Endothelial cell of umbilical vein (primary cell): ENCODE results near the gene G3BP2. TPM values are rescaled to one million over a fixed set of nuclear protein-coding genes. Genes with fewer than 3 reads are reported as not detected.

Experiments used
- BruUV-seq: library from RNA; stranded (reverse); fragments of 400-500 nt; replicated peaks from 2 replicates; lab custom pipeline; 2021; lab: Mats Ljungman, UMichigan
- CTCF ChIA-PET: fragments of 300-600, 350-600 bp; sonication (Branson Sonifier 250); formaldehyde crosslinking; loops from one replicate; lab custom pipeline; 2021; ENCODE audit warnings: antibody characterized with exemption, inconsistent platforms; lab: Charles Lee
- POLR2A ChIA-PET: fragments of 300-600, 350-600 bp; sonication (Branson Sonifier 250); formaldehyde crosslinking; loops from one replicate; lab custom pipeline; 2021; ENCODE audit warnings: antibody characterized with exemption, inconsistent platforms; lab: Charles Lee
- DNase-seq: peaks from one replicate; pipeline ENCODE4 v3.0.0-alpha.2; 2011; ENCODE audit warnings: low read depth, low spot score
- FAIRE-seq: peaks from 2 replicates; lab custom pipeline; 2011; peaks lifted over from hg19 to GRCh38; lab: Jason Lieb, UNC
- H2AFZ ChIP-seq: 2 replicates; pipeline ENCODE4 v1.6.0; 2012; ENCODE audit warnings: low read depth, low read length, control low read depth, inconsistent platforms
- H3K27ac ChIP-seq: 2 replicates; pipeline ENCODE4 v1.5.1; 2011; ENCODE audit warnings: low read depth, mild to moderate bottlenecking, control low read depth, low read length, moderate library complexity; ENCODE audit not compliant: insufficient read depth
- H3K27me3 ChIP-seq, 2 experiments: 2 replicates each; pipeline versions ENCODE4 v1.6.0 to v1.6.1; 2011; ENCODE audit warnings: low read length in 2 of 2, mixed read lengths in 1 of 2; ENCODE audit not compliant: control insufficient read depth in 2 of 2, insufficient read depth in 2 of 2
- H3K36me3 ChIP-seq, 2 experiments: 2 replicates in 1 of 2; 3 replicates in 1 of 2; pipeline ENCODE4 v1.5.1; 2011; ENCODE audit warnings: low read length in 2 of 2, mild to moderate bottlenecking in 1 of 2, moderate library complexity in 1 of 2; ENCODE audit not compliant: control insufficient read depth in 2 of 2, insufficient read depth in 2 of 2; ENCODE audit errors: extremely low read depth in 1 of 2
- H3K4me1 ChIP-seq: 3 replicates; pipeline ENCODE4 v1.5.1; 2011; ENCODE audit warnings: mild to moderate bottlenecking, low read length; ENCODE audit not compliant: control insufficient read depth, insufficient read depth; ENCODE audit errors: extremely low read depth
- H3K4me2 ChIP-seq: 2 replicates; pipeline ENCODE4 v1.6.1; 2011; ENCODE audit warnings: low read length, control low read depth, mixed read lengths; ENCODE audit not compliant: insufficient read depth
- H3K4me3 ChIP-seq, 3 experiments: fragments of 200-600 bp in 1 of 3; sonication (generic), shearing (Covaris generic) in 1 of 3; replicated peaks in 1 of 3; 2 replicates each; pipeline ENCODE4 v1.5.1; 2011 to 2016; ENCODE audit warnings: control low read depth in 3 of 3, low read length in 3 of 3, mild to moderate bottlenecking in 2 of 3, inconsistent platforms in 1 of 3, low read depth in 1 of 3, moderate library complexity in 1 of 3; ENCODE audit not compliant: insufficient read depth in 1 of 3
- H3K79me2 ChIP-seq: 2 replicates; pipeline ENCODE4 v1.6.0; 2012; ENCODE audit warnings: low read length, inconsistent platforms; ENCODE audit not compliant: control insufficient read depth, insufficient read depth
- H3K9ac ChIP-seq: replicated peaks from 2 replicates; pipeline ENCODE3; 2011; ENCODE audit warnings: low read length, control low read depth; ENCODE audit not compliant: insufficient read depth; ENCODE audit errors: extremely low read depth
- H3K9me1 ChIP-seq: replicated peaks from 3 replicates; pipeline ENCODE4 v1.6.0; 2011; ENCODE audit warnings: mild to moderate bottlenecking, low read length; ENCODE audit not compliant: control insufficient read depth, insufficient read depth; ENCODE audit errors: extremely low read depth
- H3K9me3 ChIP-seq: replicated peaks from 2 replicates; pipeline ENCODE4 v1.5.1; 2012; ENCODE audit warnings: low read length, inconsistent platforms; ENCODE audit not compliant: control insufficient read depth, insufficient read depth
- H4K20me1 ChIP-seq: replicated peaks from 2 replicates; pipeline ENCODE3; 2011; ENCODE audit warnings: mild to moderate bottlenecking, low read length; ENCODE audit not compliant: control insufficient read depth, insufficient read depth; ENCODE audit errors: extremely low read depth
- CTCF ChIP-seq, 2 donors: IDR thresholded peaks; 1 replicate in 1 of 2; 2 replicates in 1 of 2; pipeline ENCODE4 v1.5.1; 2011; ENCODE audit warnings: low read length in 2 of 2, mild to moderate bottlenecking in 2 of 2, moderate library complexity in 2 of 2, control low read depth in 1 of 2, inconsistent platforms in 1 of 2, low read depth in 1 of 2; ENCODE audit not compliant: insufficient read depth in 1 of 2; ENCODE audit errors: extremely low read depth in 1 of 2
- EZH2 ChIP-seq: IDR thresholded peaks from 2 replicates; pipeline ENCODE4 v1.6.1; 2012; ENCODE audit warnings: borderline replicate concordance, low read depth, mild to moderate bottlenecking, moderate library complexity, low read length, inconsistent platforms; ENCODE audit not compliant: severe bottlenecking
- FOS ChIP-seq: IDR thresholded peaks from 2 replicates; pipeline ENCODE4 v1.6.1; 2011; ENCODE audit warnings: mild to moderate bottlenecking, low read length, moderate library complexity, borderline replicate concordance; ENCODE audit not compliant: insufficient read depth
- GATA2 ChIP-seq: IDR thresholded peaks from 2 replicates; pipeline ENCODE4 v1.7.0; 2011; ENCODE audit warnings: low read depth, mild to moderate bottlenecking, moderate library complexity, mixed read lengths, low read length; ENCODE audit not compliant: insufficient read length, insufficient read depth
- JUN ChIP-seq: IDR thresholded peaks from 2 replicates; pipeline ENCODE4 v1.6.1; 2011; ENCODE audit warnings: borderline replicate concordance, low read depth; ENCODE audit not compliant: insufficient read length, insufficient read depth
- MAX ChIP-seq: IDR thresholded peaks from 2 replicates; pipeline ENCODE4 v1.6.1; 2011; ENCODE audit not compliant: insufficient read depth, insufficient read length
- MYC ChIP-seq: IDR thresholded peaks from one replicate; pipeline ENCODE4 v1.6.1; 2011; ENCODE audit warnings: mild to moderate bottlenecking, low read depth, low read length
- POLR2A ChIP-seq: IDR thresholded peaks from 2 replicates; pipeline ENCODE4 v1.6.1; 2012; ENCODE audit warnings: low read depth, mild to moderate bottlenecking, control low read depth, low read length
- POLR2AphosphoS5 ChIP-seq: IDR thresholded peaks from 2 replicates; pipeline ENCODE4 v1.6.1; 2012; ENCODE audit warnings: low read depth, mild to moderate bottlenecking, control low read depth, low read length, moderate library complexity; ENCODE audit not compliant: insufficient read depth
- dilution Hi-C: fragments of 300-500 bp; cut with MboI; formaldehyde crosslinking; loops from one replicate; pipeline ENCODE4 v1.15.0; 2019; ENCODE audit warnings: low sequenced_read_pairs; ENCODE audit not compliant: extremely low pct_ligation_motif_present
- intact Hi-C: fragments of 100-400 bp; cut with micrococcal nuclease; formaldehyde crosslinking; loops from one replicate; pipeline ENCODE4 v1.10.0; 2022
- polyA plus RNA-seq, 4 experiments: library from polyadenylated mRNA; depleted of rRNA in 3 of 4; stranded (reverse) in 3 of 4; unstranded in 1 of 4; fragments of >200 nt; gene quantifications; 2 replicates each; pipeline versions ENCODE4 v1.2.1 to v1.2.3, GENCODE V29; 2011 to 2012; ENCODE audit warnings: missing spikeins in 1 of 4
- total RNA-seq: library from RNA; stranded (reverse); gene quantifications from 2 replicates; pipeline ENCODE4 v1.2.3, GENCODE V29; 2021

Gene G3BP2
- total and polyA plus RNA-seq, 2 donors (not counting 3 experiments of a cell fraction or from before 2014, with no cell fraction given) = 61.1 to 180 TPM

GRCh38 chr4:75702919-75703411, 29.8 kb upstream of the G3BP2 start:
- intact Hi-C loops = loop anchor here (2.0 kb wide), 1 partner anchor 30 kb away; the partner anchor contains the start of gene G3BP2
- FAIRE-seq (no peak), DNase-seq (no peak)
- ChIA-PET CTCF (interaction anchor here (0.9 kb wide), 1 partner anchor 22 kb away, joined by 3 read pairs; the partner anchor contains the start of gene USO1), POLR2A (no interaction called here)
- H3K27me3 ChIP-seq = no peaks in the 10 kb centered on the region
- H4K20me1 ChIP-seq = no peaks in the 10 kb centered on the region
- dilution Hi-C loops = no loop called here
- no peak for TF ChIP-seq FOS
- TF ChIP-seq JUN = no peak
- TF ChIP-seq MAX = no peak
- TF ChIP-seq POLR2A = no peak
- TF ChIP-seq EZH2 = no peak
- TF ChIP-seq GATA2 = no peak
- no peak for TF ChIP-seq POLR2AphosphoS5
- no peak for TF ChIP-seq CTCF (IDR thresholded peaks at IDR 0.05; ENCODE audit: extremely low read depth in 1 of 2, insufficient read depth in 1 of 2, low read depth in 1 of 2, low read length in 2 of 2)
- no peak for TF ChIP-seq MYC
- H3K9me1 ChIP-seq = no peaks in the 10 kb centered on the region
- no peaks in the 10 kb centered on the region for H3K9me3 ChIP-seq
- no peak overlapping the region for H3K4me2 ChIP-seq
- H3K27ac ChIP-seq = no peak overlapping the region
- no peaks in the 10 kb centered on the region for H3K36me3 ChIP-seq
- H2AFZ ChIP-seq = no peak overlapping the region
- H3K4me3 ChIP-seq = no peak overlapping the region
- H3K79me2 ChIP-seq = no peaks in the 10 kb centered on the region
- no peak overlapping the region for H3K9ac ChIP-seq
- no TSS peak for BruUV-seq
- no peaks in the 10 kb centered on the region for H3K4me1 ChIP-seq
